T-helper 2 cell treated with Interferon-gamma antibody and Interleukin-4, amounts not matched to agents 100 ng/mL and 5 ng/mL, for 36 hours (primary cell): ENCODE data around the gene CTDSP1. TPM values are rescaled to one million over a fixed set of nuclear protein-coding genes. Genes with fewer than 3 reads are reported as not detected.

Experiments
- intact Hi-C: fragments of 100-400 bp; cut with micrococcal nuclease; formaldehyde crosslinking; loops from one replicate; pipeline ENCODE4 v1.15.1; 2023
- total RNA-seq: library from RNA; stranded (reverse); gene quantifications from 2 replicates; pipeline ENCODE4 v1.2.3, GENCODE V29; 2022

CTDSP1 gene
- total RNA-seq, 1 donor from 2014 or later, result 207 TPM

DNA sequence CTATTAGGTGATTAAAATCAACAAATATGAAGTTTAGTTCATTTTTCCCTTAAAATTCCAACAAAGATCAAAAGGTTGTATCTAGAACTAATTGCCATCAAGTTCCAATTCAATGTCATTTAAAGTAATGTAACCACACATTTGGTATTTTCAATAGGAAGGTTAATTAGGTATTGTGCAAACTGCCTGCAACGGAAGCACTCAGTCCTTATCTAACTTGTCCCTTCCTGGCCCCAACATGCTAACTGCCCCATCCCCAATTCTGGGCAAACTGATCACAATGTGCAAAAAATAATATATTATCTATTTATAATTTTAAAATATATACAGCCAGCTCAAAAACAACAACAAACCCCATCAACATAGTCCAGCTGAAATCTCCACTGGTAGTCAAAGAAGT, 52.4 kb downstream of the CTDSP1 start:
- intact Hi-C loops, result no loop called here

Other genes with a start within 250 kb of the CTDSP1 start
- gene CXCR1, start 232.9 kb upstream of the CTDSP1 start, total RNA-seq, result 1.6 and 2.0 TPM in 2 replicates
- 785 and 788 TPM in 2 replicates for gene ARPC2, start 182.7 kb upstream of the CTDSP1 start, total RNA-seq
- 0.86 and 0.91 TPM in 2 replicates for gene GPBAR1, start 138.9 kb upstream of the CTDSP1 start, total RNA-seq
- gene AAMP, start 129.7 kb upstream of the CTDSP1 start, total RNA-seq, result 54.4 and 59.4 TPM in 2 replicates
- 26.3 and 27.7 TPM in 2 replicates for gene PNKD, start 129.3 kb upstream of the CTDSP1 start, total RNA-seq
- 86.1 and 89.3 TPM in 2 replicates for gene TMBIM1, start 107.4 kb upstream of the CTDSP1 start, total RNA-seq
- not detected in 2 replicates for gene CATIP, start 43.0 kb upstream of the CTDSP1 start, total RNA-seq
- 0.16 and 0.27 TPM in 2 replicates for gene SLC11A1, start 17.6 kb upstream of the CTDSP1 start, total RNA-seq
- not detected in 2 replicates for gene VIL1, start 19.3 kb downstream of the CTDSP1 start, total RNA-seq
- 32.2 and 34.1 TPM in 2 replicates for gene USP37, start 168.5 kb downstream of the CTDSP1 start, total RNA-seq
- 91.7 and 95.5 TPM in 2 replicates for gene CNOT9, start 169.0 kb downstream of the CTDSP1 start, total RNA-seq
- 0.30 and 0.48 TPM in 2 replicates for gene PLCD4, start 208.0 kb downstream of the CTDSP1 start, total RNA-seq